GM19468 (cell line): ENCODE data around the gene KMT2C.
"Not testable (repeated sequence)": the region's sequence is repeated elsewhere in the genome, so short reads cannot be mapped to it uniquely, and the experiment has no call there.

Experiments
- ATAC-seq: cut with Tn5 transposase; IDR thresholded peaks from one replicate; pipeline ENCODE4 v1.9.1; 2021; ENCODE audit warnings: mild to moderate bottlenecking, moderate library complexity, moderate number of reproducible peaks; ENCODE audit not compliant: unreplicated experiment; ENCODE audit errors: extremely low read depth

KMT2C gene

GRCh38 chr7:152406491-152406890, 29.3 kb downstream of the KMT2C start:
- no peak for ATAC-seq

GRCh38 chr7:152406030-152406429, 29.8 kb downstream of the KMT2C start:
- ATAC-seq: not testable (repeated sequence)

GRCh38 chr7:152403726-152404125, 32.1 kb downstream of the KMT2C start:
- no peak for ATAC-seq

DNA sequence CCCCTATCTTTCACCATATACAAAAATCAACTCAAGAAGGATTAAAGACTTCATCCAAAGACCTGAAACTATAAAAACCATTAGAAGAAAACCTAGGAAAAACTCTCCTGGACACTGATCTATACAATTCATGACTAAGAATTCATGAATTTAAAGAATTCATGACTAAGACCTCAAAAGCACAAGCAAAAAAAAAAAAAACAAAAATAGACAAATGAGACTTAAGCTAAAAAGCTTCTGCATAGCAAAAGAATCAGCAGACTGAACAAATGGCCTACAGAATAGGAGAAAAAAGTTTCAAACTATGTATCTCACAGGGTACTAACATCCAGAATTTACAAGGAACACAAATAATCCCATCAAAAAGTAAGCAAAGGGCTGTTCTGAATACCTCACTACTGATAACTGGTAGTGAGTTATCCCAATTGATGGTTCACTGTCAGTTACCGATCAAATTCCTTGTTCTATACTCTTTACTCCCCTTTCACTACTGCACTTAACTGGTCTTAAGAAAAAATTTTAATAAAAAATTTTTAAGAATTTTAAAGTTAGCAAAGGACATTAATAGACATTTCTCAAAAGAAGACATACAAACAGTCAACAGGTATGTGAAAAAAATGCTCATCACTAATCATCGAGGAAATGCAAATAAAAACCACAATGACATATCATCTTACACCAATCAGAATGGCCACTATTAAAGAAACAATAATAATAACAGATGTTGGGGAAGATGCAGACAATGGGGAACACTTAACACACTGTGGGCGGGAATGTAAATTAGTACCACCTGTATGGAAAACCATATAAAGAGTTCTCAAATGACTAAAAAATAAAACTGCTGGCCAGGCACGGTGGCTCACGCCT, 33.2 kb downstream of the KMT2C start:
- no peak for ATAC-seq

DNA sequence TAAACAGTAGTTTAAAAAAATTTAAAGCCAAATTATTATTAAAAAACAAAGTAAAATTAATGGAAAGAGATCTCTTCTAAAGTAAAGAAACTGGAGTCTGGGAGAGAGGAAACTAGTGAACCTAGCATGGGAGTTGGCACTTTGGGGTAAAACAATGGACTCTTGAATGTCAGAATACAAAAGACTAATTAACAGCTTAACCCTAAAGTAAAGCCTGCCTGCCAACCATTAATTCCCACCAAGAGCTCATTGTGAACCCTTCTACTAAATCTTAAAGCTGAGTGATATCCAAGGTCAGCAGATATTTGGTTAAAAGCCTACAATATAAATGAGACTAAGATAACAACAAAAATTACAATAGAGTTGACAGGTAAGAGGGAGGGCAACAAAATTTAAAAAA, 36.5 kb downstream of the KMT2C start:
- no peak for ATAC-seq

- no peak for ATAC-seq
Observed at GRCh38 chr7:152395112-152395511, 40.7 kb downstream of the KMT2C start.

DNA sequence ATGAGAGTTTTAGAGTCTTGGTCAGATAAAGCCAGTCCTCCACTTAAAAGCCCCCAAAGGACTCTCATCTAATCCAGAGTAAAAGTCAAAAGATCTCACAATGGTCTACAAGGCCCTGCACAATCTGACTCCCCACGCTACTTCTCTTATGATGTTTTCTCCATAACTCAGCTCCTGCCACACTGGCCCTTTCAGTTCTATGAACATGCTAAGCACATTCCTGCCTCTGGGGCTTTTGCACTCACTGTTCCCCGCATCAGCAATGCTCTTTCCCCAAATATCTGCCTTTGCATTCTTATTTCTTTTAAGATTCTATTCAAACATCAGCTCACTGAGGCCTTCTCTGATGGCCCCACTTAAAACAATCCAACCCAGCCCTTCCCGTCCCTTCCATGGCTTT, 41.6 kb downstream of the KMT2C start:
- ATAC-seq: not testable (repeated sequence)

DNA sequence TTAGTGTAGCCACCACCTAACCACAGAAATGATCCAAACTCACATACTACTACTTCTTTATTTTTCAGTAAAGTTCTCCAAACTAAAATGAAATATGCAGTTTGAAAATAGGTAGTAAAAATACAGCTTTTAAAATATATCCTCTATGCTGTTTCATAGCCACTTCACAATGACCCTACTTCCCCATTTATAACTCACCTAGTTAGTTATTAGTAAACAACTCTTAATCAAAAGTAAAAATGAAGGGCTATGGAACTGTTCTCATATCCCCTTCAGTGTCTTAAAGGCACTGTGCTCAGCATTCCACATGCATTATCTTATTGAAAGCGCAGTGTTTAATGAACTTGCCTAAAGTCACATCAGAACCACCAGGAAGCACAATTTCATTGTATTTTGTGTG, 43.5 kb downstream of the KMT2C start:
- ATAC-seq: peak; percentile 84

GRCh38 chr7:152386136-152386764, 49.6 kb downstream of the KMT2C start:
- ATAC-seq: not testable (repeated sequence)

- not testable (repeated sequence) for ATAC-seq
Observed at GRCh38 chr7:152384235-152385200, 51.3 kb downstream of the KMT2C start.

DNA sequence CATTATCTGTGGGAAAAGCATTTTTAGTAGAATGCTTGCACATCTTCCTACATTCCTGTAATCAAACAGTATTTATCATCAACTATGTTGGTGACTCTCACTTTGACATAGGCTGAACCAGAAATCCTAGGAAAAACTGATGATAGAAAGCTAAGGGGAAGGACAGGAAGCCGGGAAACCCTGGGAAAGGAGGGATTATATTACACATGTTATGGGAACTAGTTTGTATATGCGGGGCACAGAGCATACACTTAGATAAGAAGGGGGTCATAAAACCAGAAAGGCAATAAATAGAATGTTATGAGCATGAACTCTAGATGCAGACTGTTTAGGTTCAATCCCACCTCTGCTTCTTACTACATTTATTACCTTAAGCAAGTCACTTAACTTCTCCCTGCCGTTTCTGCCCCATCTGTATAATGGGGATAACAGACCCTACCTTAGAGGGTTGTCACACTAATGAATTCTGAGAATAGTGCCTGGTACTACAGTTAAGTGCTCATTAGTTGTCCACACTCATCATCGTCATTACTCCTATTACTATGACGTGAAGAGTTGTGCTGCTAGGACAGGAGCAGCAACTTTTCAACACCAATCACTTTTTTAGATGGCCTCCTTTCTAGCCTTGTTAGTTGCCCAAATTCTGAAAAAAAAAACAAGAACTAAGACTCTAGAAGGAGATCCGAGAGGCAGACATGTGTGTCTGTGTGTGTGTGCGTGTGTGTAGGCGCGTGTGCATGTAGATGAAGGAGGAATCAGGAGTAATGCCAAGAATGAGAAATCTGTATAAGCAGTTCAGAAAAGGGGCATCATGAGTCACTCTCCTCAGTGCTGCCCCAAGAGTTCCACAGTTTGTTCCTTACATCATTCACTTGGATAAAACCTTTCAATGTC, 52.2 kb downstream of the KMT2C start:
- no peak for ATAC-seq

GRCh38 chr7:152382244-152382643, 53.6 kb downstream of the KMT2C start:
- no peak for ATAC-seq

DNA sequence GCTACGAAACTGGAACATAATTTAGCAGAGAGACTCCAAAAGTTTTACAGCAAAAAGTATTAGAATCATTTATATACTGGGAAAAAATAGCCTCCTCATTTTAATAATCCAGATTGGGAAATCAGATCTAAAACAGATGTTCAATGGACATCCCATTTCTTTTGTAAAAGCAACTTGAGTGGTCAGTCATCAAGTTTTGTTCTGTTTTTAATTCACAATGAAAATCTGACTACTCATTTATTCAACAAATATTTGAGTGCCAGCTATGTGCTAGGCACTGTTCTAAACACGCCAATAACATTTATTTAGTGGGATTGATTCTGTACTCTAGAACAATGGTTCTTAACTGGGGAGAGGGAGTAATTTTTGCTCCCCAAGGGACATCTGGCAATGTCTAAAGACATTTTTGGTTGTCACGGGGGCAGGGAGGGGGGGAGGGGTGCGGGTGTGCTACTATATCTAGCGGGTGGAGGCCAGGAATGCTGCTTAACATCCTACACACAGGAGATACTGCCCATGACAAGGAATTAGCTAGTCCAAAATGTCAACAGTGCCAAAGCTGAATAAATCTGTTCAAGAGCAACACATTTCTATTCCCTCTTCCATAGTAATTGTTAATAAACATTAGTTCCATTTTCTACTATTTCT, 54.7 kb downstream of the KMT2C start:
- ATAC-seq: not testable (repeated sequence)

GRCh38 chr7:152378497-152378896, 57.3 kb downstream of the KMT2C start:
- not testable (repeated sequence) for ATAC-seq

DNA sequence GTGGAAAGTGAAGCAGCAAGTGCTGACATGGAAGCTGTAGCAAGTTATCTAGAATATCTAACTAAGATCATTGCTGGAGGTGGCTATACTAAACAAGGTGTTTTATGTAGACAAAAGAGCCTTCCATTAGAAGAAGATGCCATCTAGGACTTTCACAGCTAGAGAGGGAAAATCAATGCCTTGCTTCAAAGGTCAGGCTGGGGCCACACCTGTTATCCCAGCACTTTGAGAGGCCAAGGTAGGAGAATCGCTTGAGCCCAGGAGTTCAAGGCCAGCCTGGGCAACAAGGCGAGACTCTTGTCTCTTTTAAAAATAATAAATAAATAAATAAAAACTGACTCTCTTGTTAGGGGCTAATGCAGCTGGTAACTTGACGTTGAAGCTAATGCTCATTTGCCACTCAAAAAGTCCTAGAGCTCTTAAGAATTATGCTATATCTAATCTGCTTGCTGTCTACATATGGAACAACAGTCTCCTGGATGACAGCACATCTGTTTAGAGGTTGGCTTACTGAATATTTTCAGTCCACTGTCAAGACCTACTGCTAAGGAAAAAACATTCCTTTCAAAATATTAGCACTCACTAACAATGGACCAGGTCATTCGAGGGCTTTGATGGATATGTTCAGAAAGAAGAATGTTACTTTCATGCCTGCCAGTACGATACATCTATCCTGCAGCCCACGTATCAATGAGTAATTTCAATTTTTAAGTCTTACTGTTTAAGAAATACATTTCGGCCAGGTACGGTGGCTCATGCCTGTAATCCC, 58.9 kb downstream of the KMT2C start:
- not testable (repeated sequence) for ATAC-seq

DNA sequence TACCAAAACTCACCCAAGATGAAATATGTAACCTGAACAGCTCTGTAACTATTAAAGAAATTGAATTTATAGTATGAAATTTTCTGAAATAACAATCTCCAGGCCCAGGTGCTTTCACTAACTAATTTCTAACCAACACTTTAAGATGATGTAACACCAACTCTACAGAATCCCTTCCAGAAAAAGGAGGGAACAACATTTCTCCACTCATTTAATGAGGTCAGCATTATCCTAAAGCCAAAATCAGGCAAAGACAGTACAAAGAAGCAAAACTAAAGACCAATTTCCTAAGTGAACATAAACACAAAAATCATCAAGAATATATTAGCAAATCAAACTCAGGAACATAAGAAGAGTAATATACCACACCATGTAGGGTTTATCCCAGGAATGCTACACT, 65.5 kb downstream of the KMT2C start:
- ATAC-seq: no peak

- no peak for ATAC-seq
Observed at GRCh38 chr7:152369518-152369917, 66.3 kb downstream of the KMT2C start.

GRCh38 chr7:152367170-152367569, 68.6 kb downstream of the KMT2C start:
- no peak for ATAC-seq
